ENCODE data around the gene BNC2.

Gene BNC2

GRCh38 chr9:16396389-16396788 lies 474.1 kb downstream of the BNC2 start:
- DNase-seq: no peak

DNA sequence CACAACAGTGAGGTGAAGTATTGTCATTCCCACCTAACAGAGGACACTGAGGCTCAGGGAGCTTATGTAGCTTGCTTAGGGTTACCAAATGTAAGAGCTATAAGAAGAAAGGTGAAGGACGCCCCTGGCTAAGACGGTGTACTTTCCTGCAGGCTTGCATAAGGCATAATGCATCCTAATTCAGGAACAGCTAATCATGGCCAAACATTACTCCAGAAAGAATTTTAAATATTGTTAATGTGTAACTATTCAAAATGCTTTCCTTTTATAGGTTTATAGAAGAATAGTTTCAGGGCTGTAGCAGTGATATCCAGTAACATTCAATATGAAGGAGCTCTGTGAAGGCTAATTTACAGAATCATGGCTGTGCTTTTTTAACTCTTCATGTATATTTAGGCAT lies 479.1 kb downstream of the BNC2 start:
- no peak for DNase-seq

DNA sequence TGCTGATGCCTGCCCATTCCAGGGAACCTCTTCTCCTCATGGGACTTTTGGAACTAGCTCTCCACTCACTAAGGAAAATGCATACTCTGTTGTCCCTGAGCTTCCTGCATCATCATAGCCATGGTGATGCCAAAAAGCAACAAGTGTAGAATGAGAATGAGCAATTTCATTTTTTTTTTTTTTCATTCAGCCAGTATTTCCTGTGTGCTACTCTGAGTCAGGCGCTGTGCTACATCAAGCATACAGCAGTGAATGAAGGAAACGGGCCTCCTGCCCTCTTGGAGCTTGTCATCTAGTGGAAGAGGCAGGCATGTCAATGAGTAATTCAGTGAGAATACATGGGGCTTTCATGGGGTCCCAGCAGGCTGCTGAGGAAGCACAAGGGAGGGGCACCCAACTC lies 483.1 kb downstream of the BNC2 start:
- no peak for DNase-seq

DNA sequence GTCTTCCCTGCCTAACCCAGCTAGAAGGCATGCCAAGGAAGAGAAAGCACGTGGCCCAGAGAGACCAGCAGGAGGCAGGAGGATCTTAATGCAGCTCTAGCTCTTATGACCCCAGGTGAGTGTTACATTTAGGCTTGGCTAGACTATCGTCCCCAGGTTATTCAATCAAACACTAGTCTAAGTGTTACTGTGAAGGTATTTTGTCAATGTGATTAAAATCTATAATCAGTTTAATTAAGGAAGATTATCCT lies 483.7 kb downstream of the BNC2 start:
- DNase-seq: no peak

GRCh38 chr9:16386007-16386826 lies 484.3 kb downstream of the BNC2 start:
- DNase-seq: no peak

- DNase-seq: no peak
These were observed 484.9 kb downstream of the BNC2 start for GRCh38 chr9:16385590-16385989.

DNA sequence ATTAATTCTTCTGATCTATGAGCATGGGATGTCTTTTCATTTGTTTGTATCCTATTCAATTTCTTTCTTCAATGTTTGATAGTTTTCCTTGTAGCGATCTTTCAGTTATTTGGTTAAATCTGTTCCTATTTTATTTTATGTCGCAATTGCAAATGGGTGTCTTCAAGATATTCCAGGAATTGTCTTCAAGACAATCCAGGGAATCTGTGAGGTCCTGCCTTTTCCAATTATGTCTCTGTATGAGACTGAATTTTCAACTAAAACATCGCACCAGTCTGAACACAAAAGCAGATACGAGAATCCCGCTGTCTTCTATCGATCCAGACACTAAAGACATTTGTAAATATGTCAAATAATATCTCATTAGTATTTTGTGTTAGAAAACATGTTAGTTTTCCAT lies 485.5 kb downstream of the BNC2 start:
- no peak for DNase-seq

DNA sequence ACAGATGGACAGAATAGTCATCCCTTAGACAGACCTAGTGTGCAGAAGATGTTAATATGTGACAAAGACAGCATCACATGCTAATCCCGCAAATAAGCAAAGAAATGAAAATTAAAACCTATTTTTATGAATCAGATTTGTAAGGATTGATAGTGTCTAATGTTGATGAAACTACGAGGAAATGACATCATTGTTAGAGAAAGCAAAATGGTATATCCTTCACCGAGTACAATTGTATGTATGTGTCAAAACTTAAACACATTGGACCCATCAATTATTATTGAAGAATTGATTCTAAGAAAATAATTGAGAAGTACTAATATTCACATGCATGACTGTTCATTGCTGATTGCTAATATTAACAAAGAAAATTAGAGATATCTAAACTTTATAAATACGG lies 493.2 kb downstream of the BNC2 start:
- DNase-seq: no peak

DNA sequence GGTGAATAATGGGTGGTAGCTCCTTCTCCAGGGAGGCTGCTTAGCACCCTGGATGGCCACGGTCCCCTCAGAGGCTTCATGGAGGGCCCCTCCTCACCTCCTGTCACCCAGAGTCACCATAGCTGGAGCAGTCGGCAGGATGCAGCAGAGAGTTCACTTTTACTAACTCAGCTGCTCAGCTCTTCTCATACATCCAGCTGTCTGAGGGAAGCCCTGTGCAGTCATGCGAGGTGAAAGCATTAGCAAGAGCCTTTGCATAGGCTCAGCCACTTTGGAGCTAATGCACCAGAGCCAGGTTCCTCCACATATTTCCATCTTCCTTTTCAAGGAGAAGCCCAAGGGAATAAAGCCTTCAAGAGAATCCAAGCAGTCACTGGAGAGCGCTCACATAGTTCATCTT lies 499.2 kb downstream of the BNC2 start:
- peak; percentile 39 for DNase-seq

- DNase-seq: no peak
These were observed 499.8 kb downstream of the BNC2 start for GRCh38 chr9:16370647-16371046.

DNA sequence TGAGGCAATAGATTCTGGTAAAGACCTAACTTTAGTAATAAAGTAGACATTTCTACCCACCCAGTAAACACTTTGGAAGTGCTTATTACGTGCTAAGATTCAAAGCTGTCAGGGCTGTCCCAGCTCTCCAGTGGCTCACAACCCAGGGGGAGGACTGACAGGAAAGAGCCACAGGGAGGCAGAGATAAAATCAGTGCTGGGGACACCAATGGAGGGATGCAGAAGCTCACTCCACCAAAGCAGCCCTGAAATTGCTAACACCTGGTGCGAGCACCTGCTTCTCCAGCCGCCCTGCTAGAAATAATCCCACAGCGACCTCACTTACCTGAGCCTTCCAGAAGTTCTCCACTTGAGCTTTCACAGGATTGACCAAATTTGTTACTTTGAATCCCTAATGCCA lies 501.0 kb downstream of the BNC2 start:
- DNase-seq: no peak

DNA sequence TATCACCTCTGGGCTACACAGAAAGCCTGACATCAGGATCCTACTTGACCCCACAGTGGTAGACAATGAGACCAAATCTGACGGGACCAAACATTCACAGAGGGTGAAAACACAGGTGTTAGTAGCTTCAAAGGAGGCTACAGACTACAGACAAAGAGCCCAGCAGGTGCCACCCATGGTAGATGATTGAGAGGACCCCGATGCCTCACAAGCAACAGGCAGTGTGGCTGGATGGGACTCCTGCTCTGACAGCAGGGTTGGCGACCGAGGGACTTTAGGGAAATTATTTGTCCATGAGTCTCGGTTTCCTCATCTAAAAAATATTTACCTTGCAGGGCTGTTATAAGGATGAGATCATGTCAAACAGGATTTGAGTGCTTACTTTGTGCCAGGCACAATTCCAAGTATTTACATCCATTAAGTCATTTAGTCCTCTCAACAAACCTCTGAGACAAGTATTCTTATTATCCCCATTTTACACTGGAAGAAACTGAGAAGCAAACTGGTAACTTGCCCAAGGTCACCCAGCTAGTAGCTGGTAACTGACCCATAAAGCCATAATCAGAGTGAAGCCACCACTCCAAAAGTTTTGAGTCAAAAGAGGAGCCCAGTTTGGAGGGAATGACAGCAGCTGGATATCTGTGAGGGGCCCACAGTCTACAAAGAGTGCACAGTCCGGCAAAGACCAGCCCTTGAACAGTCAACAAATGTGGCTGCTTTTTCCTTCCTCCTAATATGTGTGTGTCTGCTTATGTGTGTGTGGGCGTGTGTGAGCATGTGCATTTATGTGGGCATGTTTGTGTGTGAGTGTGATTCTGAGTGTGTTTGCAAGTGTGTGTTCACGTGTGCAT lies 502.0 kb downstream of the BNC2 start:
- DNase-seq: no peak

- DNase-seq: no peak
These were observed 502.8 kb downstream of the BNC2 start for GRCh38 chr9:16367605-16368231.

GRCh38 chr9:16364347-16364746 lies 506.1 kb downstream of the BNC2 start:
- DNase-seq: no peak

GRCh38 chr9:16363916-16364315 lies 506.6 kb downstream of the BNC2 start:
- no peak for DNase-seq

DNA sequence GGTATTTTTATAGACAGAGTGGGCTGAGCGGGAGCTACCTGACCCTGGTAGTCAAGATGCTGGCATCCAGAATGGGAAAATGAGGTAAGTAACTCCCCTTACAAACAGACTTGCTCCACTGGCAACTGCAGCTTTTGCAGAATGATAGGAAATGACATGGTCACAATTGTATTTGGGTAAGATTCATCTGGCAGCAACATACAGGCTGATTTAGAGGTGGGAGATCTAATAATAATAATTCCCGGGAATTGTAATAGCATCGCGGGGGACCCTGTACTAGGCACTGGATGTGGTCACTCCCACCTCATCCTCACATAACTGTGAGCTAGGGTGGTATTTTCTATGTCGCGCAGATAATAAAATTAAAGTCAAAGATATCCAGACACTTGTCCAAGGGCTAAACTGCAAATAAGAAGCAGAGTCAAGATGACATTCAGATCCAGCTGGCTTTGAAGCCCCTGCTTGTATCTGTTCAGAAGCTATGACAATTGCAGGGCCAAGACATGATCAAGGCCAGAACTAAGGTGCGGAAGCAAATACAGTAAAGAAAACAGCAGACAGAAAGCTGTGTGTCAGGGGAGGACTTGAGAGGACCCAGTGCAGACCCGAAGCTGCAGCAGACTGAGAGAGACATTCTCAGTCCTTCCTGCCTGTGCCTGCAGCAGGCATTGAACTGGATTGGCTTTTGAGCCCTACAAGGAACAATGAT lies 507.2 kb downstream of the BNC2 start:
- DNase-seq: no peak

- no peak for DNase-seq
These were observed 508.5 kb downstream of the BNC2 start for GRCh38 chr9:16361939-16362338.

DNA sequence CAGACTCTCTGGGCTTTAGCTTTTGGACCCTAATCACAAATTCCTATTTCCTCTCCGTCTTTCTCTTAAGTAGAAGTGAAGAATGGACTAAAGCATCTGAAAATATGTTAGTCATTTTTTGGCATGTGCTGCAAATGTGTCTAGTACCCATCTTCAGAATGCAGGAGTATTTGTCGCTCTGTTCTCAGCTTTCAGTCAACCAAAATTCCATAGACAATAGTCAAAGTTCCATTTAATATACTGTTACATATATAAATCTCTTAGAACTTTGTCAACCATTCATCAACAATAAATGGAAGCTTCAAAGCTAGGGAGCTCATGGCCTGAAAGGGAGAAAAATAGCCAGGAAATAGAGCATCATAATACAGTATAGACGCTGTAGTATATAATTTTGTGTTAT lies 509.4 kb downstream of the BNC2 start:
- no peak for DNase-seq

DNA sequence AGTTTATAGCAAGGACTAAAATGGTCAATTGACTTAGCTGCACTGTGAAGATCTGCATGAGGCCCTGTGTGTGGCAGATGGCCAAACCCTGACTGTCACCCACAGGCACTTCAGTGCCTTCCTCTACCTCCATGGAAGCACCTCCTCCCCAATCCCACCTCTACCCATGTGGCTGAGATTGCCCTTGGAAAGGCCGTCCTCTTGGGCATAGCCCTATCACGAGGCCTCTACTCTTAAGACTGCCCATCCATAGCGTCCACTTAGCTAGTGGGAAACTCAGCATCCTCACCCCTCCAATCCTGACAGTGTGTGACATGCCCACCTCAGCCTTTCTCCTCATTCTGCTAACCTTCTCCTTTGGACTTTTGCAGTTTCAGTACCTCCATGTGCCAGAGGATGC lies 510.2 kb downstream of the BNC2 start:
- no peak for DNase-seq
